Measurements from ENCODE around the gene VSX2.

Gene VSX2

GRCh38 chr14:74223016-74223415, 16.2 kb upstream of the VSX2 start:
- no peak for TF ChIP-seq CTCF (IDR thresholded peaks at IDR 0.05; ENCODE audit: insufficient read depth, missing control alignments)
- no peak for FAIRE-seq
- no peak for DNase-seq (ENCODE audit: insufficient read length, low spot score)

- DNase-seq (ENCODE audit: insufficient read length, low spot score) (no peak), FAIRE-seq (no peak)
- TF ChIP-seq CTCF (IDR thresholded peaks at IDR 0.05; ENCODE audit: insufficient read depth, missing control alignments) = no peak
Measured at GRCh38 chr14:74231784-74232183, 7.5 kb upstream of the VSX2 start.

- DNase-seq (ENCODE audit: insufficient read length, low spot score) (no peak), FAIRE-seq (no peak)
- no peak for TF ChIP-seq CTCF (IDR thresholded peaks at IDR 0.05; ENCODE audit: insufficient read depth, missing control alignments)
Measured at GRCh38 chr14:74235017-74235416, 4.2 kb upstream of the VSX2 start.

- TF ChIP-seq CTCF (IDR thresholded peaks at IDR 0.05; ENCODE audit: insufficient read depth, missing control alignments) = no peak
- DNase-seq (ENCODE audit: insufficient read length, low spot score) (no peak), FAIRE-seq (no peak)
Measured at GRCh38 chr14:74237441-74237840, 1.8 kb upstream of the VSX2 start.

- FAIRE-seq (no peak), DNase-seq (ENCODE audit: insufficient read length, low spot score) (no peak)
- TF ChIP-seq CTCF (IDR thresholded peaks at IDR 0.05; ENCODE audit: insufficient read depth, missing control alignments) = no peak
Measured at GRCh38 chr14:74239848-74240793, 872 bp downstream of the VSX2 start.

- no peak for FAIRE-seq
- TF ChIP-seq CTCF (IDR thresholded peaks at IDR 0.05; ENCODE audit: insufficient read depth, missing control alignments) = no peak
- no peak for DNase-seq (ENCODE audit: insufficient read length, low spot score)
Measured at GRCh38 chr14:74240794-74241651, 1.8 kb downstream of the VSX2 start.

Data from D721Med (cell line).